Gastroesophageal sphincter (tissue), 3 donors: ENCODE measurements around the gene ST3GAL6.

ENCODE experiments used
- POLR2A ChIP-seq, 2 donors: fragments of 450-650 bp; IDR thresholded peaks; one replicate each; pipeline ENCODE4 v1.6.1; 2017; ENCODE audit warnings: antibody characterized with exemption in 2 of 2, mild to moderate bottlenecking in 2 of 2, moderate library complexity in 1 of 2
- TF ChIP-seq, protein P1 (sequence below), 4 experiments: fragments of 200-600 bp in 2 of 4; fragments of 450-650 bp in 2 of 4; sonication (generic) in 1 of 4; IDR thresholded peaks; one replicate each; pipeline ENCODE4 v1.5.1; 2017 to 2019; ENCODE audit warnings: antibody characterized with exemption in 4 of 4, mild to moderate bottlenecking in 2 of 4, moderate library complexity in 2 of 4

DNA sequence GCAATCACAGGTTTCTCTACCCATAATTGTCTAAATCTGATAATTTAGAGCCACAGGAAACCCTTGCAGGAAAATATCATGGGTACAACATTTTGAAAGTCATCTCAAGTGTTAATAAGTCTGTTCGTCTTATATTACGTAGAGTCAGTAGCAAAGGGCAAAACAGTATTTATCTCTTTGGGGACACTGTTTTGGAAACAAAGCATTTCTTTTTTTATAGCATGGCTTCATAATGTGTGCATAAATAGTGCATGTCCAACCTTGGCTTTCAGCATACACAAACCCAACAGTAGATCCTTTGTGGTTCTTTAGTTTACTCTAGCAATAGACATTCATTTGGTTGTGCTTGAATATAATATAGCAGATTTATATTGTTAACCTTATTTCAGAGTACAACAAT is 24.0 kb downstream of the ST3GAL6 start:
- TF ChIP-seq, protein P1, sequence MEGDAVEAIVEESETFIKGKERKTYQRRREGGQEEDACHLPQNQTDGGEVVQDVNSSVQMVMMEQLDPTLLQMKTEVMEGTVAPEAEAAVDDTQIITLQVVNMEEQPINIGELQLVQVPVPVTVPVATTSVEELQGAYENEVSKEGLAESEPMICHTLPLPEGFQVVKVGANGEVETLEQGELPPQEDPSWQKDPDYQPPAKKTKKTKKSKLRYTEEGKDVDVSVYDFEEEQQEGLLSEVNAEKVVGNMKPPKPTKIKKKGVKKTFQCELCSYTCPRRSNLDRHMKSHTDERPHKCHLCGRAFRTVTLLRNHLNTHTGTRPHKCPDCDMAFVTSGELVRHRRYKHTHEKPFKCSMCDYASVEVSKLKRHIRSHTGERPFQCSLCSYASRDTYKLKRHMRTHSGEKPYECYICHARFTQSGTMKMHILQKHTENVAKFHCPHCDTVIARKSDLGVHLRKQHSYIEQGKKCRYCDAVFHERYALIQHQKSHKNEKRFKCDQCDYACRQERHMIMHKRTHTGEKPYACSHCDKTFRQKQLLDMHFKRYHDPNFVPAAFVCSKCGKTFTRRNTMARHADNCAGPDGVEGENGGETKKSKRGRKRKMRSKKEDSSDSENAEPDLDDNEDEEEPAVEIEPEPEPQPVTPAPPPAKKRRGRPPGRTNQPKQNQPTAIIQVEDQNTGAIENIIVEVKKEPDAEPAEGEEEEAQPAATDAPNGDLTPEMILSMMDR (IDR thresholded peaks at IDR 0.05), result no peak
- no peak for TF ChIP-seq POLR2A (IDR thresholded peaks at IDR 0.05)
